CD4-positive, CD25-positive, alpha-beta regulatory T cell (primary cell): ENCODE results near the gene DNA2. TPM values are rescaled to one million over a fixed set of nuclear protein-coding genes. Genes with fewer than 3 reads are reported as not detected.

ENCODE experiments used
- ATAC-seq, 2 donors: fragments of 150-1000 bp; cut with Tn5 transposase; one replicate each; pipeline ENCODE4 v1.10.0; 2021; ENCODE audit warnings: low read depth in 2 of 2, moderate number of reproducible peaks in 2 of 2, moderate library complexity in 1 of 2
- DNase-seq, 3 donors: peaks; one replicate each; pipeline versions ENCODE4 v3.0.0 to v3.0.0-alpha.2; 2012 to 2022; ENCODE audit warnings: mixed read lengths in 1 of 3
- H3K27ac ChIP-seq: one replicate; pipeline ENCODE4 v1.7.0; 2013; ENCODE audit warnings: mild to moderate bottlenecking, low read length; ENCODE audit not compliant: insufficient read depth, poor library complexity, severe bottlenecking
- H3K27me3 ChIP-seq: one replicate; pipeline ENCODE4 v1.7.0; 2013; ENCODE audit warnings: low read length; ENCODE audit not compliant: control insufficient read depth, insufficient read depth
- H3K36me3 ChIP-seq: one replicate; pipeline ENCODE4 v1.7.0; 2013; ENCODE audit warnings: mild to moderate bottlenecking, low read length, moderate library complexity; ENCODE audit not compliant: control insufficient read depth, insufficient read depth
- H3K4me1 ChIP-seq: 2 replicates; pipeline ENCODE4 v1.7.0; 2013; ENCODE audit warnings: mild to moderate bottlenecking, low read length; ENCODE audit not compliant: insufficient read depth, control insufficient read depth, poor library complexity, severe bottlenecking
- H3K4me3 ChIP-seq: one replicate; pipeline ENCODE4 v1.7.0; 2013; ENCODE audit warnings: low read depth, mild to moderate bottlenecking, low read length, moderate library complexity
- H3K9me3 ChIP-seq, 2 experiments: 1 replicate in 1 of 2; 2 replicates in 1 of 2; pipeline ENCODE4 v1.7.0; 2013; ENCODE audit warnings: low read length in 2 of 2, mild to moderate bottlenecking in 1 of 2, moderate library complexity in 1 of 2; ENCODE audit not compliant: control insufficient read depth in 2 of 2
- H3K27ac Mint-ChIP-seq, 3 donors: one replicate each; pipeline ENCODE4 v1.8.0; 2020 to 2022; ENCODE audit warnings: mild to moderate bottlenecking in 3 of 3, mixed read lengths in 3 of 3, moderate library complexity in 2 of 3
- H3K27me3 Mint-ChIP-seq: one replicate; pipeline ENCODE4 v1.8.0; 2022; ENCODE audit warnings: mild to moderate bottlenecking, mixed read lengths
- H3K36me3 Mint-ChIP-seq: one replicate; pipeline ENCODE4 v1.8.0; 2020; ENCODE audit warnings: mixed read lengths
- H3K4me1 Mint-ChIP-seq, 4 donors: one replicate each; pipeline ENCODE4 v1.8.0; 2020 to 2022; ENCODE audit warnings: mixed read lengths in 4 of 4, mild to moderate bottlenecking in 1 of 4
- H3K4me3 Mint-ChIP-seq, 4 donors: one replicate each; pipeline ENCODE4 v1.8.0; 2020 to 2022; ENCODE audit warnings: mild to moderate bottlenecking in 4 of 4, mixed read lengths in 4 of 4, moderate library complexity in 3 of 4
- H3K9me3 Mint-ChIP-seq, 7 donors: one replicate each; pipeline ENCODE4 v1.8.0; 2020 to 2022; ENCODE audit warnings: mixed read lengths in 7 of 7, mild to moderate bottlenecking in 3 of 7, moderate library complexity in 2 of 7
- polyA plus RNA-seq, 4 donors: library from polyadenylated mRNA; unstranded; fragments of 300-500 nt; fragmentation: Illumina TruSeq; gene quantifications; one replicate each; pipeline ENCODE4 v1.2.3, GENCODE V29; 2021
- total RNA-seq: library from RNA; stranded (reverse); gene quantifications from one replicate; pipeline ENCODE4 v1.2.3, GENCODE V29; 2022

The DNA2 gene
- total and polyA plus RNA-seq, 5 donors from 2014 or later, result 0.27 to 6.9 (median 0.85) TPM

- no peaks in the 10 kb centered on the region for H3K9me3 Mint-ChIP-seq
- H3K27ac Mint-ChIP-seq, result no peak overlapping the region
- no peak overlapping the region for H3K4me3 ChIP-seq
- H3K9me3 ChIP-seq, result no peaks in the 10 kb centered on the region
- peaks cover 28% of the 10 kb centered on the region for H3K36me3 Mint-ChIP-seq
- ATAC-seq (no peak), DNase-seq (no peak)
- no peaks in the 10 kb centered on the region for H3K27me3 Mint-ChIP-seq
- H3K4me3 Mint-ChIP-seq, result no peak overlapping the region
- peaks cover 0 to 5% (median 0%) of the 10 kb centered on the region in 4 donors for H3K4me1 Mint-ChIP-seq
- H3K36me3 ChIP-seq, result peaks cover 33% of the 10 kb centered on the region
- no peaks in the 10 kb centered on the region for H3K27me3 ChIP-seq
- no peak overlapping the region for H3K27ac ChIP-seq
- H3K4me1 ChIP-seq, result no peaks in the 10 kb centered on the region
Measured at GRCh38 chr10:68502846-68503245, 31.1 kb upstream of the DNA2 start.

- H3K9me3 ChIP-seq, result no peaks in the 10 kb centered on the region
- no peak for DNase-seq
Measured at GRCh38 chr10:68501691-68502090, 29.9 kb upstream of the DNA2 start.

GRCh38 chr10:68499544-68499943, 27.8 kb upstream of the DNA2 start:
- H3K9me3 Mint-ChIP-seq, result no peaks in the 10 kb centered on the region
- no peak overlapping the region for H3K27ac ChIP-seq
- peaks cover 36% of the 10 kb centered on the region for H3K36me3 ChIP-seq
- H3K4me1 ChIP-seq, result no peaks in the 10 kb centered on the region
- H3K36me3 Mint-ChIP-seq, result peaks cover 29% of the 10 kb centered on the region
- H3K27me3 ChIP-seq, result no peaks in the 10 kb centered on the region
- ATAC-seq (no peak), DNase-seq (no peak)
- H3K27ac Mint-ChIP-seq, result no peak overlapping the region
- no peak overlapping the region for H3K4me3 Mint-ChIP-seq
- H3K27me3 Mint-ChIP-seq, result no peaks in the 10 kb centered on the region
- no peak overlapping the region for H3K4me3 ChIP-seq
- H3K4me1 Mint-ChIP-seq, result peaks cover 0 to 5% (median 2%) of the 10 kb centered on the region in 4 donors
- H3K9me3 ChIP-seq, result no peaks in the 10 kb centered on the region

More at GRCh38 chr10:68501691-68502090, 29.9 kb upstream of the DNA2 start:
- Histone ChIP-seq H3K4me3 (no peak overlapping the region), H3K36me3 (peaks cover 35% of the 10 kb centered on the region), H3K27me3 (no peaks in the 10 kb centered on the region), H3K4me1 (no peaks in the 10 kb centered on the region), H3K27ac (no peak overlapping the region)
- Mint-ChIP-seq H3K4me3 (no peak overlapping the region), H3K27ac (no peak overlapping the region), H3K27me3 (no peaks in the 10 kb centered on the region), H3K4me1 (peaks cover 0 to 5% (median 0%) of the 10 kb centered on the region in 4 donors), H3K36me3 (peaks cover 29% of the 10 kb centered on the region), H3K9me3 (no peaks in the 10 kb centered on the region)
- no peak for ATAC-seq

- Histone ChIP-seq H3K9me3 (no peaks in the 10 kb centered on the region), H3K27ac (no peak overlapping the region), H3K27me3 (no peaks in the 10 kb centered on the region), H3K4me1 (no peaks in the 10 kb centered on the region), H3K36me3 (peaks cover 47% of the 10 kb centered on the region), H3K4me3 (no peak overlapping the region)
- H3K36me3 Mint-ChIP-seq, result peaks cover 30% of the 10 kb centered on the region
- peaks cover 0 to 5% (median 2%) of the 10 kb centered on the region in 4 donors for H3K4me1 Mint-ChIP-seq
- H3K9me3 Mint-ChIP-seq, result no peaks in the 10 kb centered on the region
- no peaks in the 10 kb centered on the region for H3K27me3 Mint-ChIP-seq
- DNase-seq, result no peak
- no peak for ATAC-seq
- peak overlapping the region in 2 of 3 donors; percentile 5 to 47 for H3K27ac Mint-ChIP-seq
- no peak overlapping the region for H3K4me3 Mint-ChIP-seq
Measured at GRCh38 chr10:68496072-68496471, 24.3 kb upstream of the DNA2 start.

- no peaks in the 10 kb centered on the region for H3K4me1 ChIP-seq
- no peak for DNase-seq
- Mint-ChIP-seq H3K4me1 (peaks cover 0 to 4% (median 0%) of the 10 kb centered on the region in 4 donors), H3K4me3 (no peak overlapping the region), H3K9me3 (no peaks in the 10 kb centered on the region), H3K27ac (no peak overlapping the region), H3K27me3 (no peaks in the 10 kb centered on the region), H3K36me3 (peaks cover 24% of the 10 kb centered on the region)
- H3K27ac ChIP-seq, result no peak overlapping the region
- no peaks in the 10 kb centered on the region for H3K27me3 ChIP-seq
- no peaks in the 10 kb centered on the region for H3K9me3 ChIP-seq
- H3K36me3 ChIP-seq, result peaks cover 40% of the 10 kb centered on the region
- no peak for ATAC-seq
- no peak overlapping the region for H3K4me3 ChIP-seq
Measured at GRCh38 chr10:68492118-68492517, 20.3 kb upstream of the DNA2 start.

- Histone ChIP-seq H3K27me3 (no peaks in the 10 kb centered on the region), H3K27ac (no peak overlapping the region), H3K36me3 (peaks cover 43% of the 10 kb centered on the region), H3K4me3 (no peak overlapping the region), H3K9me3 (no peaks in the 10 kb centered on the region), H3K4me1 (no peaks in the 10 kb centered on the region)
- Mint-ChIP-seq H3K27me3 (no peaks in the 10 kb centered on the region), H3K4me3 (no peak overlapping the region), H3K4me1 (no peaks in the 10 kb centered on the region), H3K9me3 (no peaks in the 10 kb centered on the region), H3K27ac (no peak overlapping the region), H3K36me3 (peaks cover 24% of the 10 kb centered on the region)
- no peak for ATAC-seq
- DNase-seq, result no peak
Measured at GRCh38 chr10:68489919-68490318, 18.1 kb upstream of the DNA2 start.

- H3K9me3 ChIP-seq, result no peaks in the 10 kb centered on the region
- DNase-seq, result no peak
- H3K27ac Mint-ChIP-seq, result peak overlapping the region in 1 of 3 donors; percentile 17
- H3K9me3 Mint-ChIP-seq, result no peaks in the 10 kb centered on the region
- no peak overlapping the region for H3K27ac ChIP-seq
- H3K36me3 ChIP-seq, result no peaks in the 10 kb centered on the region
- no peaks in the 10 kb centered on the region for H3K27me3 Mint-ChIP-seq
- H3K4me1 Mint-ChIP-seq, result peaks cover 7 to 27% (median 24%) of the 10 kb centered on the region in 4 donors
- H3K4me3 ChIP-seq, result no peak overlapping the region
- peak overlapping the region in 3 of 4 donors; percentile 17 to 87 (median 48) for H3K4me3 Mint-ChIP-seq
- H3K36me3 Mint-ChIP-seq, result no peaks in the 10 kb centered on the region
- ATAC-seq, result no peak
- peaks cover 5% of the 10 kb centered on the region for H3K4me1 ChIP-seq
- H3K27me3 ChIP-seq, result no peaks in the 10 kb centered on the region
Measured at GRCh38 chr10:68474021-68474420, 2.2 kb upstream of the DNA2 start.

- no peak overlapping the region for H3K27ac ChIP-seq
- peak overlapping the region in 2 of 3 donors; percentile 95 for H3K27ac Mint-ChIP-seq
- peak overlapping the region; percentile 83 for H3K4me3 ChIP-seq
Measured at GRCh38 chr10:68471063-68471585, 649 bp downstream of the DNA2 start.

More at GRCh38 chr10:68471063-68471585, 649 bp downstream of the DNA2 start:
- H3K36me3 ChIP-seq, result no peaks in the 10 kb centered on the region
- H3K27me3 ChIP-seq, result no peaks in the 10 kb centered on the region
- peak overlapping the region; percentile 87 to 99 (median 98) for H3K4me3 Mint-ChIP-seq
- ATAC-seq (no peak), DNase-seq (peak in 2 of 3 donors; percentile 4 to 15)
- H3K9me3 ChIP-seq, result no peaks in the 10 kb centered on the region
- H3K4me1 Mint-ChIP-seq, result peaks cover 7 to 34% (median 22%) of the 10 kb centered on the region in 4 donors
- peaks cover 5% of the 10 kb centered on the region for H3K4me1 ChIP-seq
- H3K27me3 Mint-ChIP-seq, result no peaks in the 10 kb centered on the region
- no peaks in the 10 kb centered on the region for H3K9me3 Mint-ChIP-seq
- no peaks in the 10 kb centered on the region for H3K36me3 Mint-ChIP-seq
